Measurements from ENCODE around the gene SLC25A3. TPM values are rescaled to one million over a fixed set of nuclear protein-coding genes. Genes with fewer than 3 reads are reported as not detected.
A peak's percentile ranks its signal among the peaks of the same experiment; 100 is the strongest.
"Not testable (repeated sequence)": the region's sequence is repeated elsewhere in the genome, so short reads cannot be mapped to it uniquely, and the experiment has no call there.

The SLC25A3 gene
- total RNA-seq, 1 experiment from 2014 or later = 733 TPM

- H3K27me3 Mint-ChIP-seq (ENCODE audit: low read depth) = no peaks in the 10 kb centered on the region; the same call in 1 of the 2 replicates
- peak overlapping the region; percentile 70; the same call in 1 of the 2 replicates for H3K27ac Mint-ChIP-seq
- H3K4me3 Mint-ChIP-seq = no peak overlapping the region
- H3K4me1 Mint-ChIP-seq = no peaks in the 10 kb centered on the region
- no peak for TF ChIP-seq PRRX2 (CRISPR knock-in tag; IDR thresholded peaks at IDR 0.05)
- CTCF ChIA-PET = interaction anchor here (0.6 to 1.1 kb wide), 2 partner anchors 15 to 71 kb away, joined by 3 read pairs; no protein-coding TSS in a partner anchor
- peaks cover 41% of the 10 kb centered on the region for H3K36me3 Mint-ChIP-seq
- no peaks in the 10 kb centered on the region for H3K9me3 Mint-ChIP-seq
- ATAC-seq = no peak
- POLR2A ChIA-PET = no interaction called here
- no peak for DNase-seq (ENCODE audit: low spot score)
These were observed 41.7 kb upstream of the SLC25A3 start for GRCh38 chr12:98551787-98552186.

GRCh38 chr12:98558097-98558496, 35.4 kb upstream of the SLC25A3 start:
- H3K4me3 Mint-ChIP-seq; POLR2A ChIA-PET; H3K27me3 Mint-ChIP-seq (ENCODE audit: low read depth); ATAC-seq; H3K4me1 Mint-ChIP-seq; H3K9me3 Mint-ChIP-seq; DNase-seq (ENCODE audit: low spot score); H3K36me3 Mint-ChIP-seq; H3K27ac Mint-ChIP-seq: not testable (repeated sequence)
- CTCF ChIA-PET = interaction anchor here (1.6 kb wide), 1 partner anchor 9 kb away, joined by 5 read pairs; no protein-coding TSS in a partner anchor

DNA sequence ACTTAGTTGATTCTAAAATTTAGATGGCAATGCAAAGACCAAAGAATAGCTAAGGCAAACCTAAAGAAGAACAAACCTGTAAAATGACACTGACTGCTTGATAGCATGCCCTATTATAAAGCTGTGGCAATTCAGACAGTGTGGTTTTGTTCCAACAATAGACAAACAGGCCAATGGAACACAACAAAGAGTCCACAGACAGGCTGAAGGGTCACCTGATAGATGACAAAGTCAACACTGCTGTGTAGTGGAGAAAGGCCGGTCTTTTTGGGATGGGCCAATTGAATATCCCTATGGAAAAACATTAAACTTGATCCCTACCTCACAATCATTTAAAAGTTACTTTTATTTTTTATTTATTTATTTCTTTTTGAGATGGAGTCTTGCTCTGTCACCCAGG, 33.8 kb upstream of the SLC25A3 start:
- POLR2A ChIA-PET = no interaction called here
- Mint-ChIP-seq H3K36me3 (no peaks in the 10 kb centered on the region), H3K9me3 (peaks cover 6% of the 10 kb centered on the region; the same call in 1 of the 2 replicates), H3K4me3 (no peak overlapping the region), H3K27me3 (ENCODE audit: low read depth) (no peaks in the 10 kb centered on the region; the same call in 1 of the 2 replicates), H3K4me1 (no peaks in the 10 kb centered on the region), H3K27ac (no peak overlapping the region)
- no peak for TF ChIP-seq ETV6 (CRISPR knock-in tag; IDR thresholded peaks at IDR 0.05)
- TF ChIP-seq, protein P1, sequence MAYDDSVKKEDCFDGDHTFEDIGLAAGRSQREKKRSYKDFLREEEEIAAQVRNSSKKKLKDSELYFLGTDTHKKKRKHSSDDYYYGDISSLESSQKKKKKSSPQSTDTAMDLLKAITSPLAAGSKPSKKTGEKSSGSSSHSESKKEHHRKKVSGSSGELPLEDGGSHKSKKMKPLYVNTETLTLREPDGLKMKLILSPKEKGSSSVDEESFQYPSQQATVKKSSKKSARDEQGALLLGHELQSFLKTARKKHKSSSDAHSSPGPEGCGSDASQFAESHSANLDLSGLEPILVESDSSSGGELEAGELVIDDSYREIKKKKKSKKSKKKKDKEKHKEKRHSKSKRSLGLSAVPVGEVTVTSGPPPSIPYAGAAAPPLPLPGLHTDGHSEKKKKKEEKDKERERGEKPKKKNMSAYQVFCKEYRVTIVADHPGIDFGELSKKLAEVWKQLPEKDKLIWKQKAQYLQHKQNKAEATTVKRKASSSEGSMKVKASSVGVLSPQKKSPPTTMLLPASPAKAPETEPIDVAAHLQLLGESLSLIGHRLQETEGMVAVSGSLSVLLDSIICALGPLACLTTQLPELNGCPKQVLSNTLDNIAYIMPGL (CRISPR knock-in tag; IDR thresholded peaks at IDR 0.05) = no peak
- no peak for TF ChIP-seq GRHL2 (CRISPR knock-in tag; IDR thresholded peaks at IDR 0.05; ENCODE audit: insufficient replicate concordance, severe bottlenecking)
- no peak for TF ChIP-seq ZNF317 (CRISPR knock-in tag; IDR thresholded peaks at IDR 0.05; ENCODE audit: borderline replicate concordance, low read depth)
- ATAC-seq = no peak
- CTCF ChIA-PET = no interaction called here
- DNase-seq (ENCODE audit: low spot score) = no peak

DNA sequence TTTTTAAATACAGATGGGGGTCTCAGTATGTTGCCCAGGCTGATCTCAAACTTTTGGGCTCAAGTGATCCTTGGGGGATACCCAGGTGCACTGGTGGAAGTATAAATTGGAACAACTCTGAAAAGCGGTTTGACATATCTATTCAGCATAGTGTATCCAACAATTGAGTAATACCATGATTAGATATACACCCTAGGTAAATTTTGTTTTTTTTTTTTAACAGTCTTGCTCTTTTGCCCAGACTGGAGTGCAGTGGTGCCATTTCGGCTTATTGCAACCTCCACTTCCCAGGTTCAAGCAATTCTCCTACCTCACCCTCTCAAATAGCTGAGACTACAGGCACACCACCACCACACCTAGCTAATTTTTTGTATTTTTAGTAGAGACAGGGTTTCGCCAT, 31.6 kb upstream of the SLC25A3 start:
- Mint-ChIP-seq H3K4me1 (no peaks in the 10 kb centered on the region), H3K36me3 (no peaks in the 10 kb centered on the region), H3K27ac (no peak overlapping the region), H3K4me3 (no peak overlapping the region), H3K27me3 (ENCODE audit: low read depth) (no peaks in the 10 kb centered on the region; the same call in 1 of the 2 replicates), H3K9me3 (peaks cover 6% of the 10 kb centered on the region; the same call in 1 of the 2 replicates)
- ATAC-seq (no peak), DNase-seq (ENCODE audit: low spot score) (no peak)
- ChIA-PET CTCF (interaction anchor here (2.0 kb wide), 1 partner anchor 10 kb away, joined by 6 read pairs; no protein-coding TSS in a partner anchor), POLR2A (no interaction called here)
- TF ChIP-seq, protein P2, sequence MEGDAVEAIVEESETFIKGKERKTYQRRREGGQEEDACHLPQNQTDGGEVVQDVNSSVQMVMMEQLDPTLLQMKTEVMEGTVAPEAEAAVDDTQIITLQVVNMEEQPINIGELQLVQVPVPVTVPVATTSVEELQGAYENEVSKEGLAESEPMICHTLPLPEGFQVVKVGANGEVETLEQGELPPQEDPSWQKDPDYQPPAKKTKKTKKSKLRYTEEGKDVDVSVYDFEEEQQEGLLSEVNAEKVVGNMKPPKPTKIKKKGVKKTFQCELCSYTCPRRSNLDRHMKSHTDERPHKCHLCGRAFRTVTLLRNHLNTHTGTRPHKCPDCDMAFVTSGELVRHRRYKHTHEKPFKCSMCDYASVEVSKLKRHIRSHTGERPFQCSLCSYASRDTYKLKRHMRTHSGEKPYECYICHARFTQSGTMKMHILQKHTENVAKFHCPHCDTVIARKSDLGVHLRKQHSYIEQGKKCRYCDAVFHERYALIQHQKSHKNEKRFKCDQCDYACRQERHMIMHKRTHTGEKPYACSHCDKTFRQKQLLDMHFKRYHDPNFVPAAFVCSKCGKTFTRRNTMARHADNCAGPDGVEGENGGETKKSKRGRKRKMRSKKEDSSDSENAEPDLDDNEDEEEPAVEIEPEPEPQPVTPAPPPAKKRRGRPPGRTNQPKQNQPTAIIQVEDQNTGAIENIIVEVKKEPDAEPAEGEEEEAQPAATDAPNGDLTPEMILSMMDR (IDR thresholded peaks at IDR 0.05) = no peak
- TF ChIP-seq ZNF671 (CRISPR knock-in tag; IDR thresholded peaks at IDR 0.05) (no peak), NR3C1 (CRISPR knock-in tag; conservative IDR thresholded peaks at IDR 0.05; ENCODE audit: low read depth) (no peak), CREM (CRISPR knock-in tag; IDR thresholded peaks at IDR 0.05) (no peak), ATF2 (CRISPR knock-in tag; IDR thresholded peaks at IDR 0.05; ENCODE audit: borderline replicate concordance, low read depth) (no peak), NFE2L1 (CRISPR knock-in tag; IDR thresholded peaks at IDR 0.05) (no peak), MXD4 (CRISPR knock-in tag; IDR thresholded peaks at IDR 0.05; ENCODE audit: borderline replicate concordance) (no peak)
- TF ChIP-seq, protein P3, sequence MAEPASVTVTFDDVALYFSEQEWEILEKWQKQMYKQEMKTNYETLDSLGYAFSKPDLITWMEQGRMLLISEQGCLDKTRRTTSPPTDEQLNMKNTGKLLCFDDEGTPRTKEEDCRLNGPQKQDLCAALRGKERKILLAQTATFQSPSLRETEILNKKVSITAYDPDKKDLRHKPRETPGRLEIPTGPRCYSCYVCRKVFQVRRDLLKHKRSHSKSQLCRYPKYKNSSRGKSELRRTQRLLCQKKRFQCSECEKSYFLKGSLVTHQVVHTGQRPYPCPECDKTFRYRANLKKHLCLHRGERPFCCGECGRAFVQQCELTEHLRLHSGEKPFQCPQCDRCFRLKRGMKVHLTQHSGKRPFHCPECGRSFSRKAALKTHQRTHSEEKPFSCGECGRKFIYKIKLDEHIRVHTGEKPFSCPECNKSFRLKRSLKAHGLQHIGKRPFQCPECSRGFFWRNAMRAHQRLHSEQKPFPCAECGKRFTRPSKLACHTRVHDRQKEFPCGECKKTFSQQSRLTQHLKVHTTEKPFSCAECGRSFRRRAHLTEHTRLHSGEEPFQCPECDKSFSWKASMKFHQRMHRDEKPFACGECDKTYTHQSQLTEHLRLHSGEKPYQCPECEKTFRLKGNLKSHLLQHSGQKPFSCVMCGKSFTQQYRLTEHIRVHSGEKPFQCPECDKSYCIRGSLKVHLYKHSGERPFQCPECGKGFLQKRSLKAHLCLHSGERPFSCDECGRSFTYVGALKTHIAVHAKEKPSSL (CRISPR knock-in tag; conservative IDR thresholded peaks at IDR 0.05) = no peak
- TF ChIP-seq, protein P4, sequence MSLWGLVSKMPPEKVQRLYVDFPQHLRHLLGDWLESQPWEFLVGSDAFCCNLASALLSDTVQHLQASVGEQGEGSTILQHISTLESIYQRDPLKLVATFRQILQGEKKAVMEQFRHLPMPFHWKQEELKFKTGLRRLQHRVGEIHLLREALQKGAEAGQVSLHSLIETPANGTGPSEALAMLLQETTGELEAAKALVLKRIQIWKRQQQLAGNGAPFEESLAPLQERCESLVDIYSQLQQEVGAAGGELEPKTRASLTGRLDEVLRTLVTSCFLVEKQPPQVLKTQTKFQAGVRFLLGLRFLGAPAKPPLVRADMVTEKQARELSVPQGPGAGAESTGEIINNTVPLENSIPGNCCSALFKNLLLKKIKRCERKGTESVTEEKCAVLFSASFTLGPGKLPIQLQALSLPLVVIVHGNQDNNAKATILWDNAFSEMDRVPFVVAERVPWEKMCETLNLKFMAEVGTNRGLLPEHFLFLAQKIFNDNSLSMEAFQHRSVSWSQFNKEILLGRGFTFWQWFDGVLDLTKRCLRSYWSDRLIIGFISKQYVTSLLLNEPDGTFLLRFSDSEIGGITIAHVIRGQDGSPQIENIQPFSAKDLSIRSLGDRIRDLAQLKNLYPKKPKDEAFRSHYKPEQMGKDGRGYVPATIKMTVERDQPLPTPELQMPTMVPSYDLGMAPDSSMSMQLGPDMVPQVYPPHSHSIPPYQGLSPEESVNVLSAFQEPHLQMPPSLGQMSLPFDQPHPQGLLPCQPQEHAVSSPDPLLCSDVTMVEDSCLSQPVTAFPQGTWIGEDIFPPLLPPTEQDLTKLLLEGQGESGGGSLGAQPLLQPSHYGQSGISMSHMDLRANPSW (CRISPR knock-in tag; conservative IDR thresholded peaks at IDR 0.05; ENCODE audit: low read depth) = no peak
- TF ChIP-seq, protein P1 (CRISPR knock-in tag; IDR thresholded peaks at IDR 0.05) = no peak
- TF ChIP-seq, protein P5, sequence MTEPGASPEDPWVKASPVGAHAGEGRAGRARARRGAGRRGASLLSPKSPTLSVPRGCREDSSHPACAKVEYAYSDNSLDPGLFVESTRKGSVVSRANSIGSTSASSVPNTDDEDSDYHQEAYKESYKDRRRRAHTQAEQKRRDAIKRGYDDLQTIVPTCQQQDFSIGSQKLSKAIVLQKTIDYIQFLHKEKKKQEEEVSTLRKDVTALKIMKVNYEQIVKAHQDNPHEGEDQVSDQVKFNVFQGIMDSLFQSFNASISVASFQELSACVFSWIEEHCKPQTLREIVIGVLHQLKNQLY (CRISPR knock-in tag; IDR thresholded peaks at IDR 0.05) = no peak
